CD4-positive, alpha-beta T cell treated with Interleukin-4 for 1 hour (primary cell): ENCODE measurements around the gene DPP6.
"Not testable (repeated sequence)": the region's sequence is repeated elsewhere in the genome, so short reads cannot be mapped to it uniquely, and the experiment has no call there.

Source experiments
- DNase-seq, 2 donors: peaks; one replicate each; pipeline ENCODE4 v3.0.0-alpha.2; 2020 to 2022

The DPP6 gene

GRCh38 chr7:154678001-154678550 is 625.9 kb downstream of the DPP6 start:
- DNase-seq, result not testable (repeated sequence)

DNA sequence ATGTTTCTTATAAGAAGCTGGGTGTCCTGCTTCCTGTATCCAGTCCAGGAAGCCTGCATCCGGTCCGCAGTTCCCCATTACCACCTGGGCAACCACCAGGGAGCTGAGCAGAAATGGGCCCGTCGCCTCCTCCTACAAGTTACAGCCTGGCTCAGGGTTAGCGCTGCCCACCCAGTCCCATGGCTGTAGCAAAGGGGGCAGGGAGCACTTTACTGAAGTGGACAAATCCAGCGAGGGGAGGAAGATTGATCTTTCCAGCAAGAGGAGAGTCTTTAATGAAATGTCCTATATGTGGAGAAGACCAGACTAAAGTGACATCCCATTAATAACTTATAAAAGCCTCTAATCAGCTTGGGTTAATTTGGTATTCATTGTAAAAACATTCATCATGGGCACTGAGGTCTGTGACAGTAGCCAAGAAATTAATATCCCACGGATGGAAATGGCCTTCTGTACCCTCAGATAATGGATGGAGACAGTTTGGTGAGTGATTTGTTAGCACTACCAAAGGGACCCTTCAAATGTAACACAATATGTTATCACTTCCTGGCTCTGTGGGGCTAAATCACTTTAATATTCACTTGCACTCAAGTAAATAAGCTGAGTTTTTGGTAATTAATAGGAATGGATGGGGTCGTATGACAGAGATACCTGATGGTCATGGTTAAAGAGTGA is 627.3 kb downstream of the DPP6 start:
- no peak for DNase-seq

GRCh38 chr7:154680894-154681659 is 628.9 kb downstream of the DPP6 start:
- DNase-seq, result no peak

DNA sequence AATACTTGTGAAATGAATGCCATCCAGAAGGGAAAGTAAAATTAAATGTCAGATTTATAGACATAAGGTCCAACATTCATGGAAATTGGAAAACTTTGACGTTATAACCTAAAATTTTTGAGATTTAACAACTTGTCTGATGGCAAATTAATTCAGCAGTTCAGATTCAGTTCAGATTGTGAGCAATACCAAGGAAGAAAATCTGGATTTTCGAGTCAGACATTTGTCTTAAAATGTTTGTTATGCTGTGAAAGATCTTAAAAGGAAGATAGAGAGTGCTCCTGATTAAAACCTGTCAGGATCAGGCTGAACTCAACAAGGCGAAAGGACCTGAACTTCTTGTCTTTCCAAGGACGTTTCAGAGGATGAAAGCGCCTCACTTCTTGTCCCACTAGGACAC is 629.8 kb downstream of the DPP6 start:
- no peak for DNase-seq

DNA sequence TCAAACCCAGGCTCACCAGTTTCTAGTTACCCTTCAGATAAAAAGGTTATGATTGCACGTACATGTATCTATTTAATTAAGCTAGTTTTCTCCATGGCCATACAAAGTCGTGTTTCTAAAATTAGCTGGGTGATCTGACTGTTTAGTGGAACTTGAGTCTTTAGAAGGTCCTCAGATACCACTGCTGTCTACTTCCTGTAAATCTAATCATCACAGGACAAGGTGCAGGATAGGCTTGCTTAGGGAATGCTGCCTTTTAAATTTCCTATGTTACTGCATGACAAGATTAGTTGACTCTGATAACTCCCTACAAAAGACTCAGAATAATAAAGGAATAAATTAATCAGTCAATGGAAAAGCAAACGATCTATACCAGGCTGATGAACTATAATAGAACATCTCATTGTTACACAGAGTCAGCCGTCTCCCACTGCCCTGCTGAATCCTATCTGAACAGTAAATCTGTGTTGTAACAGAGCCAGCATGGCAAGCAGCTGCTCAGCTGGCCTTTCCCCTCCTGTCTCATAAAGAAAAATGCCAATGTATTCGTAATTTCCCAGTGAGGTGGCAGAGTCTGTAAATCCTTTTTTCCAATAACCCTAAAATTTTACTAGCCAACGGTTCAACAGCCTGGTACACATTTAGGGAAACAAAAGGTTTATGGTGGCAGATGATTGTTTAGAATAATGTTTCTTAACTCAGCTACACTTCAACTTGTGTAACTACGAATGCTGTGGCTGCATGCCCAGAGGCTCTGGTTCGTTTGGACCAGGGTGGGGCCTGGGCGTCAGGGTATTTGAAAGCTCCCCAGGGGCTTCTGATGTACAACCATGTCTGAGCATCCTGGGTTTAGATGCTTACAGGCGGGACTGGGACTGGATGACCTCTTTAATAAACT is 632.7 kb downstream of the DPP6 start:
- DNase-seq, result no peak

- DNase-seq, result no peak
These were observed 633.3 kb downstream of the DPP6 start for GRCh38 chr7:154685564-154685901.

DNA sequence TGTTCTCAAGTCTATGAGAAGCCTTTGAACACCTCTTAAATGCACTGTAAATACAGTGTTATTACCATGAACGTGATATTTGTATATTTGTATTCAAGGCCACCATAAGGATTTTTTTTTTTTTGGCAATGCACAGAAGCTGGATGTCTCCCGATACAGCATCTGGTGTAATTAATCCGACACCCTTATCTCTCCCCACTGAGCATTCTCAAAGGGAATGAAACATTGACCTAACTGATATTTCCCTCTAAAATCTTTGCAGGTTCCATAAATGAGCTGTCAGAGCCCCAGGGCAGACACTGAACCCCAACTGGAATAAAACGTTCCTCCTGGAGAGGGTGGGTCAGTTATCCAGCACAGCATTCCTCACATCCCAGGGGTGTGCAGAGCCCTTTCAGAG is 634.1 kb downstream of the DPP6 start:
- DNase-seq, result no peak

DNA sequence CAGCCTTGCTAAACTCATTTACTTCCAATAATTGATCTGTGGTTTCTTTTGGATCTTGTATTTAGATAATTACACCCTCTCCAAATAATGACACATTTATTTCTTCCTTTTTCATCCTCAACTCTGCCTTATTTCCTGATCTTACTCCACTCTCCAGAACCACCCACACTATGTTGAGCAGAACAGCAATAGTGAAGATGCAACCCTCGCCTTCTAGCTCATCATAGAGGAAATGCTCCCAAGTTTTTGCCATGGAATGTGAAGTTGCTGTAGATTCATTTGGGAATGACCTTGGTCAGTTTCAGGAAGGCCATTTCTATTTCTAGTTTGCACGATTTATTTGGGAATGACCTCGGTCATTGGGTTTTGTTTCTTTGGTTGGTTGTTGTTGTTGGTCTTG is 636.8 kb downstream of the DPP6 start:
- DNase-seq, result no peak

DNA sequence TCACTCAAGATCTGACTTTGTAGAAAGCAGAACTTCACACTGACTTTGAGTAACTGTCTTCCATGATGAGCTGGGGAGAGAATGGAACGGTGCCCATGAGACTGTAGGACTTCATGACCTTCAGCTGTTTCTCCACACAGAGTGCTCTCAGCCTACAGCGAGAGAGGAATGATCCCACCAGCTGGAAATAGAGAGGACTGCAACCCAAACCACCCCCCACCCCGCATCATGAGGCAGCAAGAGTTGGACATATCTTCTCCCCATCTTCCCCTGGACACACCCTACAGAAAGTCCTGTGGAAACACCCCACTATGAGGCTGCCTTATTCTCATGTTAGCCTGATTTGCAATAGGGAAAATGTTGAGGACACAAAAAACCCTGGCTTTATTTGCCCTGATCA is 638.2 kb downstream of the DPP6 start:
- DNase-seq, result no peak

DNA sequence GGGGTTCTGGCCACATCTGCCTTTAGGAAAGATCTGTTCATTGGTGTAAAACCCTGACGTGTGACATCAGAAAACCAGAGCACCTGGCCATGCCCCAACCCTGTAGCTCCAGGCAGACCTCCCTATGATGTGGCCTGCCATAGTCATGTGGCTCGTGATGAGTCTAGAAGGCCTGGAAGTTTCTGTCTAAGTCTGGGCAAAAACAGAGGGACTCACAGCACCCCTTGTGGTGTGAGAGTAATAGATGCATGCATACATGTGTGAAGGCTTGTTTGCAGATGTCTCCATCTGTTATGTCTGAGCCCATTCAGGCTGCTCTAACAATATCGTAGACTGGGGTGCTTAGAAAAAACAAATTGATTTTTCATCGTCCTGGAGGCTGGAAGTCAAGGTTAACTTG is 641.5 kb downstream of the DPP6 start:
- no peak for DNase-seq

GRCh38 chr7:154695836-154696235 is 643.6 kb downstream of the DPP6 start:
- no peak for DNase-seq

DNA sequence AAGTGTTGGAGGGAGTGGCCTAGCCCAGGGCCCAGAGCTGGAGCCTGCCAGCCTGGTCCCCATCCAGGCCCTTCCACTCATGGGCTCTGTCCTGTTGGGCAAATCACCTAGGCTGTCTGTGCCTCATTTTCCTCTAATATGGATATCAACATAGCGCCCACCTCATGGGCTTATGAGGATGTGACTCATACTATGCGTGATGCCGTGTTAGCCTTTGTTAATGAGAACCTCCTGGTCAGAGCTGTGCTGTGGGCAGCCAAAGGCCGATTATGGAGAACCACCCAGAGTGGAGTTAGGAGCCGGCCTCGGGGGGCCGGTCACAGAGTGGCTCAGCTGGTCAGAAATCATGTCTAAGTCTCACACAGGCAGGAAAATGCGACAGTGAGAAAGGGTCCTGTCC is 644.4 kb downstream of the DPP6 start:
- no peak for DNase-seq

GRCh38 chr7:154698726-154699291 is 646.6 kb downstream of the DPP6 start:
- DNase-seq, result no peak

DNA sequence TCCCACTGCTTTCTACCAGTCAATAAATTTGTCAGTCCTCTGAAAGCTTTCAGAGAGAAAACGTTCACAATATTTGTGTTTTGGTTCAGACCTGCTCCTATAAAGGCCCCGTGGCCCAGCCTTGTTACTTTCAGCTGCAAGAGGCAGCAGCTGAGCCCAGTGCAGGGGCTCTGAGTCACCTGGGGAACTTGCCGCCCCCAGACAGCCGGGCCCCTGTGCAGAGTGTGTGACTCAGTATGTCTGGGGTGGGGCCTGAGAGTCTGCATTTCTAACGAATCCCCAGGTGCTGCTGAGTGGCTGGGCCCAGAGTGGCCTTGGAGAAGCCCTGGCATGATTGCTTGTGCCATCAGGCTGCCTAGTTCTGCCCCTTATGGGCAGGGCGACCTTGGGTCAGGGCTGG is 647.2 kb downstream of the DPP6 start:
- DNase-seq, result no peak

DNA sequence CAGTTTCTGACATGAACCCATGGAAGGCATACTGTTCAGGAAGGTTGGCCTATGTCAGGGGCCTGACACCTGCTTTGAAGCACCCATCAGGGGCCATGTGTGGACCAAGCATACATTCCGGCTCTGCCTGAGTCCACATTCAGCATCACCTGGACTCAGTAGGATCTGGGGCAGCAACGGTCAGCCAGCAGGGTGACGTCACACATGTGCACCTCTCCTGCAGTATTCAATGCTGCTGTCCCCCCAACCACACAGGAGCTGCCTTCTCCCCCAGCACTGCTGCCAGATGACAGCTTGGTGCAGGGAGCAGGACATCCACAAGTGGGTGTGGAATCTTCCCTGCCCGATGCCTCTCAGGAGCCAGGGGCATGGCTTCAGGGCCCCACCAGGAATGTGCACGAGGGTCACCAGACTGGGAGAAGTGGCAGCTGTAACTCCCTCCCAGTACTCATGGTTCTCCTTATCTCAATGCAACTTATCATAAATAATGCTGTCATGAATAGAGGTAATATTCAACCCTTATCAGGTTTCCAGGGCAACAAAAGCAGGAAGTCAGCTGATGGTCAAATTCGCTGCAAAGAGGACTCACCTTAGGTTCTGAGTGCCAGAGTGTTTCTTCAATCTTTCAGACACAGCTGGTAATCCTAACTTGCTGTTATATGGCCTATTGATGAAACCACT is 657.8 kb downstream of the DPP6 start:
- no peak for DNase-seq

GRCh38 chr7:154720016-154720415 is 667.8 kb downstream of the DPP6 start:
- no peak for DNase-seq

DNA sequence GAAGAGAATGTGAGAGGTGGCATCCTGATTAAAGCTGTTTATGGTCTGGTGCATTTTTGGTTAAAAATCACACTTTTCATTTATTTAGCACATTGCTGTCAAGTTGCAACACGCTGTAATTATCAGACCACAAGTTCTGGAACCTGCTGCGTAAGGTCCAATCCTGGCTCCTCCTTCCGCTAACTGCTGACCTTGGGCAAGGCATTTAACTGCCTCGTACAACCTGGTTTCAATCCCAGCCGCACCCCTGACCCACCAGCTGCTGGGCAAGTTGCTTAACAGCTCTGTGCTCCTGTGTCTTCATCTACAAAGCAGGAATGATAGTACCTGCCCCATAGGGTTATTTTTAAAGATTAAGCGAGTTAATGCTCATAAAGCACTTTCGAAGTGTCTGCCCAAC is 668.9 kb downstream of the DPP6 start:
- DNase-seq, result no peak

GRCh38 chr7:154726368-154726767 is 674.2 kb downstream of the DPP6 start:
- DNase-seq, result no peak

DNA sequence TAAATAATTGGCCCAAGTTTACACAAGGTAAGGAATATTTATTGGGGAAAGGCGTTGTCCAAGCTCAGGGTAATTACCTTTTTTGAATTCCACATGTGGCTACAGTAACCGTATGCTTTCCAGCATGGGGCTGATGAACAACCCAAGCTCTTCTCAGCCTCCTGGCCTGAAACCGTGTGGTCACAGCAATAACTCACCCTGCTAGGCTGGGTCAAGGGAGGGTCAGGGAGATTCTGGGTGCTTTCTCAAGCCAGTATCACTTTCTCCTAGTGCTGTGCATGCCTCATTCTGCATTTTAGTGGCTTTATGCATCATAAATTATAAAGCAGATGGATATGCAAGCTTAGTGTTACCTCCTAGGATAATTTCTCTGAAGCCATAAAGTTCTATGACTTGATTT is 676.9 kb downstream of the DPP6 start:
- no peak for DNase-seq

- DNase-seq, result no peak
These were observed 683.6 kb downstream of the DPP6 start for GRCh38 chr7:154735766-154736165.

DNA sequence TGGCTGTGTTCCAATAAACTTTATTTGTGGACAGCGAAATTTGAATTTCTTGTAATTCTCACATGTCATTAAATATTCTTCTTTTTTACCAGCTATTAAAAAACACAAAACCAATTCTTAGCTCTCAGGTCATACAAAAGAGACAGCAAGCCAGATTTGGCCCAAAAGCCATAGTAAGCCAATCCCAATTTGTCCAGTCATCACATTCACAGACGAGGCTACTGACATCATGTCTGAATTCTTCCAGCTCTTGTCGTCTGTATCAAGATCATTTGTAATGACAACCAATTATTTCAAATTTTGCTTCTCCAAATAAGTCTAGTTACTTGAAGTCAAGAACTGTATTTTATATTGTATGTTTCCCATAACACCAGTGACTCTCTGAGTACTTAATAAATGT is 684.2 kb downstream of the DPP6 start:
- no peak for DNase-seq

DNA sequence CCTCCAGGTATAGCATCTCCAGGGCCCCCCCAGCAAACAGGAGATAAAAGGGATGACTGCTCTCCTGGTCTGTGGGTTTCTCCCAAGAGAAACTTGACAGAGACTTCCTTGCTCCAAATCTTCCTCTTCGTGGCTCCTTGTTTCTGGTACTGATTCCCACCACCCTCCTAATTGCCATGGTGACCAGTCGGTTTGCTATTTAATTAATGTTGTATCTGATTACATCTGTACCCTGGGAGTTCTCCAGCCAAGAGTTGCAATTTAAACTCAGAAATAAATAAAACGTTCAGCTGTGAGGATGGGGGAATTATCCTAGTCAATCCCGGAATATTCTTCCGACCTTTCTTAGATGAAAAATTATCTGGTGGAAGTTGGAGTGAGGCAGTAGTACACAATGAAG is 686.0 kb downstream of the DPP6 start:
- no peak for DNase-seq

DNA sequence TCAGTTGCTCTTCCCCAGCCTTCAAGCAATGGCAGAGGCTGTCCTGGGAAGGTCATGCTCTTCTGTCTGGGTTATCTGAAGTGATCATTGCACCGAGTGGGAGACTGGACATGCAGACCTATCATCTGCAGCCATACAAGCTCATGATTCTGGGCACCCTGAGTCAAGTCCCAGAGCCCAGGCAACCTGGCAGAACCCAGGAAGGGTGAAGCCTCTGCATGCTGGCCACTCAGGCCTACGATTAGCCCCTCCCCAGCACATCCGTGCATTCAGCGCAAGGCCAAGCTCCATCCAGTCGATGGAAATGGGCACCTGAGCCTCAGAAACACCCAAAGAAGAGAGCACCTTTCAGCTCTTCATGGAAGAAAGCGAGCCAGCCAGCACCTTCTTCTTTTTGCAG is 688.9 kb downstream of the DPP6 start:
- DNase-seq, result no peak
